Activated effector memory CD4-positive, alpha-beta T cell treated with anti-CD3 and anti-CD28 coated beads, Interleukin-2, amount 50 U/mL, for 16 hours (primary cell): ENCODE data around the gene NCBP3.
A peak's percentile ranks its signal among the peaks of the same experiment; 100 is the strongest.

Experiments
- DNase-seq: peaks from one replicate; pipeline ENCODE4 v3.0.0-alpha.2; 2020

NCBP3 gene

GRCh38 chr17:3782751-3783150 lies 63.3 kb downstream of the NCBP3 start:
- DNase-seq, result no peak

DNA sequence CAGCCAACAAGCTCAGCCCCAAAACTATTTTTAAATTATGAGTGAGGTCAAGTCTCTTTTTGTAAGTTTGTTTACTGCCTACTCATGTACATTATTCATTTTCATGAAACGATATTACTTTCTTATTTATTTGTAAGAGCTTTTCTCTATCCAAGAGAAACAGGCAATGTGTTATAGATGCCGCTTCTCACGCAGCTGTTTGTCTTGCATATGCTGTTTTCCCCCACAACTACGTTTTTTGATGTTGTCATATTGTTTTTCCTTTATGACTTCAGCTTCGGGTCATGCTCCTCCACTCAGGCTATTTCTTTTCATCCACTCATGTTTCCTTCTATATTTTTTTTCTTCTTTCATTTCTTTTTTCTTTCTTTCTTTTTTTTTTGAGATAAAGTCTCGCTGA lies 65.1 kb downstream of the NCBP3 start:
- no peak for DNase-seq

GRCh38 chr17:3777366-3778120 lies 68.5 kb downstream of the NCBP3 start:
- DNase-seq, result no peak

GRCh38 chr17:3773966-3774365 lies 72.1 kb downstream of the NCBP3 start:
- no peak for DNase-seq

GRCh38 chr17:3773511-3773910 lies 72.5 kb downstream of the NCBP3 start:
- DNase-seq, result no peak

- DNase-seq, result no peak
These were observed 73.3 kb downstream of the NCBP3 start for GRCh38 chr17:3772764-3773163.

DNA sequence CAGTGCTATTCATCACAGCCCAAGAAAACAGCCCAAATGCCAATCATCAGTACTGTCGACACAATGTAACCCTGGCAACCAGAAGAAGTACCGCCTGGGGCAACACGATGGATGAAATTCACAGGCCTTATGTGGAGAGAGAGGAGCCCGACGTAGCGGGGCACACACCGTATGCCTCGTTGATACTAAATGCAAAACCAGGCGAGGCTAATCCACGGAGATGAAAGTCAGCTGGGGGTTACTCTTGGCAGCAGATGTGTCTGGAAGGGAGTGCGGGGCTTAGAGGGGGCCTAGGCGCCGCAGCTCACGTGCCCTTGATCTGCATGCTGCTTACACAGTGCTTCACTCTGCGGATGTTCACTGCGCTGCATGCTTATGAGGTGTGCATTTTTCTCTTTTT lies 74.9 kb downstream of the NCBP3 start:
- no peak for DNase-seq

- no peak for DNase-seq
These were observed 75.6 kb downstream of the NCBP3 start for GRCh38 chr17:3770466-3770865.

DNA sequence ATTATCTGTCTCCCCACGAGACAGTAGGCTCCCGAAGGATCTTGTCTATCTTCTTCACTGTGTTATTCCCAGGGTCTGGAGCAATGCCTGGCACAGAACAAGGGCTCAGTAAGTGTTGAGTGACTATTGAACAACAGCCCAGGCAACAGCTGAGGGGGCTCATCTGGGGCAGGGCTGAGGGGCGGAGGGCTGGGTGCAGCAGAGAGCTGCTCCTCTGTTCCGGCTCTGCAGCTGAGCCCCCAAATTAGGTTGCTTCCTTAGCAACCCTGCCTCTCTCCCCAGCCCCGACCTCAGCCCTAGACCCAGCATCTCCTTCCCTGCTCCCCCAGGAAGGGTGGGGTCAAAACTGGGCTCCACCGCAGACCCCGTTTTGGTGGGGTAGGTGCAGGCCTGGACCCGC lies 77.3 kb downstream of the NCBP3 start:
- DNase-seq, result no peak

GRCh38 chr17:3768341-3768740 lies 77.7 kb downstream of the NCBP3 start:
- DNase-seq, result no peak

GRCh38 chr17:3766779-3767178 lies 79.3 kb downstream of the NCBP3 start:
- no peak for DNase-seq

- no peak for DNase-seq
These were observed 80.1 kb downstream of the NCBP3 start for GRCh38 chr17:3765981-3766380.

- DNase-seq, result no peak
These were observed 82.3 kb downstream of the NCBP3 start for GRCh38 chr17:3763777-3764170.

DNA sequence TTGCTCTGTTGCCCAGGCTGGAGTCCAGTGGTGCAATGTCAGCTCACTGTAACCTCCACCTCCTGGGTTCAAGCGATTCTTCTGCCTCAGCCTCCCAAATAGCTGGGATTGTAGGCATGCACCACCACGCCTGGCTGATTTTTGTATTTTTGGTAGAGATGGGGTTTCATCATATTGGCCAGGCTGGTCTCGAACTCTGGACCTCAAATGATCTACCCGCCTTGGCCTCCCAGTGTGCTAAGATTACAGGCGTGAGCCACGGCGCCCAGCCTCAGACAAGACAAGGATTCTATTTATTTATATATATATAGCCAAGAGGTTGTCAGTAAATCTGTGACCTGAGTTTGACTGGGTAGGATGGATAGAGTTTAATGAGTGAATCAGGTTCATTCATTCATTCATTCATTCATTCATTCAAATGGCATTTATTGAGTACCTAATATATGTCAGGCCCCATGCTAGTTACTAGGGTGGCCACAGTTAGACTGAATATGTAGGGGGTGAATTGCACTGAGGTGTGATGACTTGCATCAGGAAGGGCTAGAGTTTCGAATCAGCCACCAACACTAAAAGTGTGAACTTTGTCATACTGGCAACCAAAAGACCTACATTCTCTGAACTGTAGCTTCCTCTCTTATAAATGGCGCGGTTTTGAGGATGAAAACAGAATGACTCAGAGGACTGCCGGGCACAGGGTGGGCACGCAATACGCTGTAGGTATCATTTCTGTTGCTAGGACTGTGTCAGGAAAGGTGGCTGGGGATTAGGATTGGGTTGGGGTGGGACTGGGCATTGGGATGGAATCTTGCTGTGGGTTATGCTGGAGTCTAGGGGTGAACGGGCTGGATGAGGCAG lies 82.9 kb downstream of the NCBP3 start:
- DNase-seq, result no peak

DNA sequence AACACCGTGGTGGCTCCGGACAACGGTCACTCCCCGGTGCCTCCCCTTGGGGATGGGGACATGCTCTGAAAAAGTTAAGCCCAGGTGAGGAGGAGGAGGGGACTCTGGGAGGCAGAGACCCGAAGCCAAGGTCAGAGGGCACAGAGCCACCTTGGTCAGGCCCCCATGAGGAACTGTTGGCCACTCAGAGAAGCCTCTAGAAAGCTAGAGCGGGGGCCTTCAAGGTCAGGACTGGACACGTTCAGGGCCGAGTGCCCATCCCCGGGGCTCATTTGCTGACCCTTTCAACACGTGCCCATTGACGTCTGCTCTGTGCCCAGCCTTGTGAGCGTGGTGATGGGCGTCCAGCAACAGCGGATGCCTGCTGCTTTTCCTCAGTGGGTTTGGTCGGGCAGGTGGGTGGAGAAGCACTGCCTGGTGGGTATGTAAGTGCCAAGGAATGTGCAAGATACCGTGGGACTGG lies 84.1 kb downstream of the NCBP3 start:
- DNase-seq, result no peak

DNA sequence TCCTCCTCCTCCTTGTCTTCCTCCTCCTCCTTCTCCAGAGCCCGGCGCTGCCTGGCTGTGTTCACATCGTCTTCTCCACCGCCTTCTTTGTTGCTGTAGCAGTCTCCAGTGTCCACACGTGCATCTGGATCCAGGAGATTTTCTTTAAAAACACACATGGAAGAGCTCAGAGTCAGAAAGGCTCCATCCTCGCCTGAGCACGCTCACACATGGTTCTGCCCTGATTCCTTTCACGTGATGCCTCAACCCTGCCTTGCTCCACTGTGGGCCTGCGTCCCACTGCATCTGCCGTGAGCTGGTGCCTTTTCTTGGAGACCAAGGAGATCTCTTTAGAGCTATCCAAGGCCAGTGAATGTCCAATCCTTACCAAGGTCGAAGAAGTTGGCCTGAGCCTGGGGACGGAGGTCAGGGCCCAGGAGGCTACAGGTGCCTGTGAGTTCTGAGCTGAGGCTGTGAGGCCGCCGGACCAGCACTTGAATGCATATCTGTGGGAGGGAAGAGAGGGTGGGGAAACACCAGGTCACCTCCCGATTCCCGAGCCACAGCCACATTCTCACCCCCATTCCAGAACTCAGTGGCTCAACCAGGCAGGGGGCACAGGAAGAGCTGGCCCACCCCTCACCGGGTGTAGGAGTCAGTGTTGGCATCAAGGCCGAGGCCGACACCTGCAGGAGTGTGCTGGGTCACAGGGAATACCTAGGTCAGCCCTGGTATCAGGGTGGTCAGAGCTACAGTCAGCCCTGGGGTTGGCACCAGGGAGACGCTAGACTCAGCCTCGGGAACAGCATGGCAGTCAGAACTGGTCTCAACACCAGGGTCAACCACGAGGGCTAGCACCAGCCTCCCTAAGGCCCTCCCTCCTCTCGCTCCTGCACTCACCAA lies 84.8 kb downstream of the NCBP3 start:
- no peak for DNase-seq

GRCh38 chr17:3759597-3760216 lies 86.3 kb downstream of the NCBP3 start:
- DNase-seq, result no peak

DNA sequence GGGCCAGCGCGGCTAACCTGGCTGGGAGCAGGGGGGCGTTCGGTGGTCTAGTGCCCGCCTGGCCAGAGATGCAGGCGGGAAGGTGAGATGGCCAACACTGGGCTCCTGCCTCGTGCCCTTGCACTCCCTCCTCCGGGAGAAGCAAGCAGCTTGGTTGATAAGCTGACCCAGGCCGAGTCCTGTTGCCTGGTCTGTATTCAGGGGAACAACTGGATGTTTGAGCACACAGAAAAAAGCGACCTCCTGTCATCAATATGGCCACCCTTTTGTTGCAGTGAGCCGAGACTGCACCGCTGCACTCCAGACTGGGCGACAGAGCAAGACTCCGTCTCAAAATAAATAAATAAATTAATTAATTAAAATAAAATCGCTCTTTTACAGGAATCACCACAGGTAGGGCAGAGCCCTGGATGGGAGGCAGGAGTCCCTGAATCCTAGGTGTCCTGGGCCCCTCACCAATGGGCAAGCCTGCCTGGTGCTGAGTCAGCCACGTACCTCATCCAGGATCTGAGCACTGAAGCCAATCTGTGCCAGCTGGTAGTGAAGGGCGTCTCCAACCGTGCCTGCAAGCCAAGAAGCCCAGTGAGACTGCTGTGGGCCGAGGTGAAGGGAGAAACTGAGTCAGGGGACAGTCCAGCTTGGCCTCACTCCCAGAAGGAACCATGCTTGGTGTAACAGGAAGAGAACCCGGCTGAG lies 90.6 kb downstream of the NCBP3 start:
- no peak for DNase-seq

GRCh38 chr17:3754458-3755334 lies 91.3 kb downstream of the NCBP3 start:
- DNase-seq, result peak; percentile 91

DNA sequence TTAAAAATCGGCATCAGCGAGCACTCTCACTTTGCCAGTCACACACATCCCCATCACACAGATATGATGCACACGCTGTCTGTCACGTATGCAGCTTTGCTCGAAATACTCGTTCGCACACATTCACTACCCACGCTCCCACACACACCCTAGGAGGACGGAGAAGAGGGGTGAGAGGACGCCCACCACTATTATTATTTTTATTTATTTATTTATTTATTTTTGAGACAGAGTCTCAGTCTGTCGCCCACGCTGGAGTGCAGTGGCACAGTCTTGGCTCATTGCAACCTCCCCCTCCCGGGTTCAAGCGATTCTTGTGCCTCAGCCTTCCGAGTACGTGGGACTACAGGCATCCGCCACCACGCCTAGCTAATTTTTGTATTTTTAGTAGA lies 92.0 kb downstream of the NCBP3 start:
- DNase-seq, result no peak

DNA sequence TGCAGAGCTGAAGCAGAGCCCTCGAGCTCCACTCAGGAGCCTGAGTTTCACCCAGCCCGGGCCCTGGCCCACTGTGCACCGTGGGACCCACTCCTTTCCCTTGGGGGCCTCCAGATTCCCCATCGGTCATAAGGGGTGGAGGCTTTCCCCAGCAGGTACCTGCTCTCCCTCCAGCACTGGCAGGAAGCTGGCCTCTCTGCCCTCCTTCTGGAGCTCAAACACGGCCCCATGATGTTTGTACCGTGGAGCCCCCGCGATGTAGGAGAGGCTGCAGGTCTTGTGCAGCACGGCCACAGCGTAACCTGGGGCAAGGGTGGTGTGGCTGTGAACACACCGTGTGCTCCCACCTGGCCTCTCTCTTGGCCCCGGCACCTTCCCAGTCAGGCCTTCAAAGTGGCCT lies 92.4 kb downstream of the NCBP3 start:
- DNase-seq, result no peak
